NT2/D1 (cell line): ENCODE results near the gene LDLRAD4.

Experiments
- SUZ12 ChIP-seq: IDR thresholded peaks from 2 replicates; pipeline ENCODE4 v1.6.1; 2011; ENCODE audit not compliant: insufficient read length, insufficient read depth; ENCODE audit errors: extremely low read depth
- YY1 ChIP-seq: IDR thresholded peaks from 2 replicates; pipeline ENCODE4 v1.6.1; 2011; ENCODE audit not compliant: insufficient read length, insufficient read depth
- ZNF274 ChIP-seq: IDR thresholded peaks from 2 replicates; pipeline ENCODE4 v1.6.1; 2011; ENCODE audit warnings: mild to moderate bottlenecking, low read depth, low read length

GRCh38 chr18:13548966-13549879, 330.7 kb downstream of the LDLRAD4 start:
- TF ChIP-seq SUZ12 (no peak), YY1 (no peak), ZNF274 (no peak)
